Smooth muscle cell (in vitro differentiated cells): ENCODE data around the gene SBF2. TPM values are rescaled to one million over a fixed set of nuclear protein-coding genes. Genes with fewer than 3 reads are reported as not detected.

ENCODE experiments used
- DNase-seq: peaks from one replicate; lab custom pipeline; 2025; ENCODE audit not compliant: unreplicated experiment; lab: John Stamatoyannopoulos, UW
- H2AFZ ChIP-seq: fragments of 200-600 bp; sonication (generic); 2 replicates; pipeline ENCODE4 v1.6.0; 2016; ENCODE audit warnings: antibody characterized with exemption, low read depth, mild to moderate bottlenecking
- H3F3A ChIP-seq: fragments of 200-600 bp; sonication (generic); 2 replicates; pipeline ENCODE4 v1.6.0; 2017; ENCODE audit warnings: antibody characterized with exemption, low read depth
- H3K27ac ChIP-seq: fragments of 200-600 bp; sonication (generic); 2 replicates; pipeline ENCODE4 v1.5.1; 2016; ENCODE audit warnings: low read depth, mild to moderate bottlenecking
- H3K27me3 ChIP-seq: fragments of 200-600 bp; sonication (generic); 2 replicates; pipeline ENCODE4 v1.6.1; 2016; ENCODE audit warnings: low read depth, mild to moderate bottlenecking
- H3K36me3 ChIP-seq: fragments of 200-600 bp; sonication (generic); 2 replicates; pipeline ENCODE4 v1.5.1; 2016; ENCODE audit warnings: low read depth
- H3K4me1 ChIP-seq: fragments of 200-600 bp; sonication (generic); 2 replicates; pipeline ENCODE4 v1.5.1; 2016; ENCODE audit warnings: low read depth
- H3K4me2 ChIP-seq: fragments of 200-600 bp; sonication (generic); 2 replicates; pipeline ENCODE4 v1.6.0; 2016; ENCODE audit warnings: mild to moderate bottlenecking
- H3K4me3 ChIP-seq: fragments of 200-600 bp; sonication (generic); 2 replicates; pipeline ENCODE4 v1.5.1; 2016; ENCODE audit warnings: mild to moderate bottlenecking
- H3K79me2 ChIP-seq: fragments of 200-600 bp; sonication (generic); 2 replicates; pipeline ENCODE4 v1.6.0; 2016; ENCODE audit warnings: low read depth, mild to moderate bottlenecking
- H3K9ac ChIP-seq: fragments of 200-600 bp; sonication (generic); 2 replicates; pipeline ENCODE4 v1.6.0; 2016; ENCODE audit warnings: low read depth
- H3K9me3 ChIP-seq: fragments of 200-600 bp; sonication (generic); replicated peaks from 2 replicates; pipeline ENCODE4 v1.5.1; 2016; ENCODE audit warnings: low read depth
- H4K20me1 ChIP-seq: fragments of 200-600 bp; sonication (generic); 2 replicates; pipeline ENCODE4 v1.6.0; 2016; ENCODE audit warnings: low read depth
- WGBS: methylation state at CpG from one replicate; pipeline ENCODE4 v1.1.7; 2016; ENCODE audit warnings: low lambda C conversion rate; 5-methylcytosine and 5-hydroxymethylcytosine counted together
- polyA plus RNA-seq: library from polyadenylated mRNA; unstranded; fragments of >200 nt; fragmentation: Nextera tagmentation; extraction: Ambion mirVana; gene quantifications from 2 replicates; pipeline ENCODE4 v1.2.1, GENCODE V29; 2016
- total RNA-seq: library from RNA; depleted of rRNA; stranded (reverse); fragments of >200 nt; gene quantifications from 2 replicates; pipeline ENCODE4 v1.2.3, GENCODE V29; 2014
- TF ChIP-seq, protein P1 (sequence below): fragments of 200-600 bp; sonication (generic); IDR thresholded peaks from 2 replicates; pipeline ENCODE4 v1.5.1; 2017; ENCODE audit warnings: borderline replicate concordance, mild to moderate bottlenecking, antibody characterized with exemption; ENCODE audit not compliant: insufficient read depth, poor library complexity, severe bottlenecking

SBF2 gene
- total and polyA plus RNA-seq, 2 experiments from 2014 or later = 19.0 to 80.7 TPM

DNA sequence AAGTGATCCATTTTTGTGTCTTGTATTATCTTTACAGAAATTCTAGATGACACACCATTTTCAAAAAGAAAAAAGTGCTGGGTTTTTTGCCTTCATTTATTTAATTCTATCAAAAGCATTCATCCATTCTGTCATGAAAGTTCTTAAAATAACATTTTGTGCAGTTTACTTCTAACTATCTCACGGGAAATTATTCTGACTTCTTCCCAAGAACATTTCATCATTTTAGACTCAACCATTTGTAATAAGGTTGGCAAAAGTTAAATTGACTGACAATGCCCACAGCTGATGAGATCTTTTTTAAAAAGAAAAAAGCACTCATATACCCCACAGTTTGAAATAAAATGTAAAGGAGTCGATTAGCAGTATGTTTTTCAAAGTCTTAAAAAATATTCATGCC is 68.5 kb downstream of the SBF2 start:
- DNase-seq = no peak
- no peak overlapping the region for H3K9ac ChIP-seq
- peaks cover 38% of the 10 kb centered on the region for H4K20me1 ChIP-seq

DNA sequence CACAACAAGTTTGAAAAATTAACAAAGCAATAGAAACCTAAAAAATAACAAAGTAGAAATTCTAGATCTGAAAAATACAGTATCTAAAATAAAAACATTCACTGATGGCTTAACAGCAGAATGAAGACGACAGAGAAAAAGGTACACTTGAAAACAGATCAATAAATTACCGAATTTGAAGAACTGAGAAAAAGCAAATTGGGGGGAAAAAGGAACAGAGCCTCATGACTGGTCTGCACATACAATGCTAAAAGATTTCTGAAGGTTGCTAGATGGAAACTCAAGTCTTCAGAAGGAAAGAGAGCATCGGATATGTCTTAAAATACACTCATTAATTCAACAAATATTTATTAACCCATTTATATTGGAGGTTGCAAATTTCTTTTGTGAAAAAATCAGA is 71.6 kb downstream of the SBF2 start:
- no peak for DNase-seq
- no peaks in the 10 kb centered on the region for H3K4me1 ChIP-seq
- H2AFZ ChIP-seq = no peak overlapping the region
- 93% methylated on average over 3 of the region's 3 CpGs for WGBS
- no peaks in the 10 kb centered on the region for H3K36me3 ChIP-seq
- H3K27ac ChIP-seq = no peak overlapping the region
- no peaks in the 10 kb centered on the region for H3K9me3 ChIP-seq
- TF ChIP-seq, protein P1, sequence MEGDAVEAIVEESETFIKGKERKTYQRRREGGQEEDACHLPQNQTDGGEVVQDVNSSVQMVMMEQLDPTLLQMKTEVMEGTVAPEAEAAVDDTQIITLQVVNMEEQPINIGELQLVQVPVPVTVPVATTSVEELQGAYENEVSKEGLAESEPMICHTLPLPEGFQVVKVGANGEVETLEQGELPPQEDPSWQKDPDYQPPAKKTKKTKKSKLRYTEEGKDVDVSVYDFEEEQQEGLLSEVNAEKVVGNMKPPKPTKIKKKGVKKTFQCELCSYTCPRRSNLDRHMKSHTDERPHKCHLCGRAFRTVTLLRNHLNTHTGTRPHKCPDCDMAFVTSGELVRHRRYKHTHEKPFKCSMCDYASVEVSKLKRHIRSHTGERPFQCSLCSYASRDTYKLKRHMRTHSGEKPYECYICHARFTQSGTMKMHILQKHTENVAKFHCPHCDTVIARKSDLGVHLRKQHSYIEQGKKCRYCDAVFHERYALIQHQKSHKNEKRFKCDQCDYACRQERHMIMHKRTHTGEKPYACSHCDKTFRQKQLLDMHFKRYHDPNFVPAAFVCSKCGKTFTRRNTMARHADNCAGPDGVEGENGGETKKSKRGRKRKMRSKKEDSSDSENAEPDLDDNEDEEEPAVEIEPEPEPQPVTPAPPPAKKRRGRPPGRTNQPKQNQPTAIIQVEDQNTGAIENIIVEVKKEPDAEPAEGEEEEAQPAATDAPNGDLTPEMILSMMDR = no peak
- peaks cover 45% of the 10 kb centered on the region for H3K79me2 ChIP-seq
- no peak overlapping the region for H3K9ac ChIP-seq
- H3K4me2 ChIP-seq = no peak overlapping the region
- no peak overlapping the region for H3K4me3 ChIP-seq
- no peaks in the 10 kb centered on the region for H3K27me3 ChIP-seq
- peaks cover 45% of the 10 kb centered on the region for H4K20me1 ChIP-seq
- no peaks in the 10 kb centered on the region for H3F3A ChIP-seq

More for the DNA sequence above, 68.5 kb downstream of the SBF2 start:
- Histone ChIP-seq H3K27ac (no peak overlapping the region), H3K79me2 (peaks cover 43% of the 10 kb centered on the region), H3K4me3 (no peak overlapping the region), H3K36me3 (no peaks in the 10 kb centered on the region), H3K4me1 (no peaks in the 10 kb centered on the region), H2AFZ (no peak overlapping the region), H3K4me2 (no peak overlapping the region), H3K9me3 (no peaks in the 10 kb centered on the region), H3F3A (no peaks in the 10 kb centered on the region), H3K27me3 (no peaks in the 10 kb centered on the region)
- TF ChIP-seq, protein P1 = no peak
- 40% methylated on average over 2 of the region's 2 CpGs for WGBS

- no peak for DNase-seq
- WGBS = 98% methylated on average over 2 of the region's 2 CpGs
- Histone ChIP-seq H3K4me3 (no peak overlapping the region), H3K4me1 (no peaks in the 10 kb centered on the region), H2AFZ (no peak overlapping the region), H3F3A (no peaks in the 10 kb centered on the region), H3K27me3 (no peaks in the 10 kb centered on the region), H3K4me2 (no peak overlapping the region), H3K9me3 (no peaks in the 10 kb centered on the region), H3K36me3 (no peaks in the 10 kb centered on the region), H3K9ac (no peak overlapping the region), H3K79me2 (peaks cover 48% of the 10 kb centered on the region), H3K27ac (no peak overlapping the region), H4K20me1 (peaks cover 56% of the 10 kb centered on the region)
- TF ChIP-seq, protein P1 = no peak
Measured at GRCh38 chr11:10221342-10221741, 72.7 kb downstream of the SBF2 start.

DNA sequence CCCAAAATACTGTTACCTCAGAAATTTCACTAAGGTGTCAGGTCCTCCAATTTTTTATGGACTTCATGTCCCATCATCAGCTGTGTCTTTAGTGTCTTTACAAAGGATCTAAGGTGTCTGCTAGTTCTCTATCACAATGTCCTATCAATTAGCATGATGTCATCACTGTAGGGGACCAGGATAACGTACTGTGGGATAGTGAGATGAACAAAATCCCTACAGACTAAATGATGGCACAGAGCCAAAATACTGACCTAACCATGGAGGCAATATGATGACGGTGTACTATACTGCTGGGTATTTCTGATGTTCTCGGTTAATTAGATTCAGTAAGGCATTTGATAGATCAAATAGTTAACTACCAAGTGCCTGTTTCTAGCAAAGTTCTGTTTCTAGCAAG is 82.5 kb downstream of the SBF2 start:
- Histone ChIP-seq H2AFZ (no peak overlapping the region), H3K9me3 (no peaks in the 10 kb centered on the region), H3K4me3 (no peak overlapping the region), H3K27me3 (no peaks in the 10 kb centered on the region), H4K20me1 (peaks cover 93% of the 10 kb centered on the region), H3K4me2 (no peak overlapping the region), H3K9ac (no peak overlapping the region), H3K4me1 (no peaks in the 10 kb centered on the region), H3K27ac (no peak overlapping the region), H3F3A (no peaks in the 10 kb centered on the region), H3K36me3 (no peaks in the 10 kb centered on the region), H3K79me2 (peaks cover 24% of the 10 kb centered on the region)
- TF ChIP-seq, protein P1 = no peak
- no peak for DNase-seq
- 88% methylated on average over 3 of the region's 3 CpGs for WGBS
